HFF-Myc (cell line): ENCODE data around the gene MLLT3.

Source experiments
- DNase-seq: peaks from one replicate; pipeline ENCODE4 v3.0.0-alpha.2; 2011; ENCODE audit warnings: low read depth; ENCODE audit errors: extremely low read depth
- H3K4me3 ChIP-seq: replicated peaks from 2 replicates; pipeline ENCODE4 v1.5.1; 2011; ENCODE audit warnings: low read depth, mild to moderate bottlenecking, control low read depth, low read length
- CTCF ChIP-seq: IDR thresholded peaks from 2 replicates; pipeline ENCODE4 v1.5.1; 2012; ENCODE audit warnings: mild to moderate bottlenecking, low read depth, low read length, control low read depth; ENCODE audit errors: missing control alignments

The MLLT3 gene

GRCh38 chr9:20561531-20561930, 60.8 kb downstream of the MLLT3 start:
- no peak for DNase-seq
- H3K4me3 ChIP-seq: no peak overlapping the region
- no peak for TF ChIP-seq CTCF

GRCh38 chr9:20559231-20559890, 62.9 kb downstream of the MLLT3 start:
- H3K4me3 ChIP-seq: no peak overlapping the region
- no peak for DNase-seq
- no peak for TF ChIP-seq CTCF

GRCh38 chr9:20558566-20559016, 63.7 kb downstream of the MLLT3 start:
- H3K4me3 ChIP-seq: no peak overlapping the region
- DNase-seq: peak; percentile 29
- TF ChIP-seq CTCF: no peak

GRCh38 chr9:20557890-20558565, 64.3 kb downstream of the MLLT3 start:
- no peak for TF ChIP-seq CTCF
- H3K4me3 ChIP-seq: no peak overlapping the region
- DNase-seq: no peak

GRCh38 chr9:20557285-20557684, 65.0 kb downstream of the MLLT3 start:
- H3K4me3 ChIP-seq: no peak overlapping the region
- TF ChIP-seq CTCF: no peak
- DNase-seq: no peak

GRCh38 chr9:20553558-20554149, 68.6 kb downstream of the MLLT3 start:
- no peak overlapping the region for H3K4me3 ChIP-seq
- no peak for DNase-seq
- TF ChIP-seq CTCF: no peak
